GM12801 (cell line): Measurements from ENCODE around the gene MMADHC.

Source experiments
- TF ChIP-seq, protein P1 (sequence below): IDR thresholded peaks from one replicate; pipeline ENCODE4 v1.5.1; 2011; ENCODE audit warnings: control low read depth; ENCODE audit not compliant: insufficient read length; ENCODE audit errors: extremely low read depth

The MMADHC gene

DNA sequence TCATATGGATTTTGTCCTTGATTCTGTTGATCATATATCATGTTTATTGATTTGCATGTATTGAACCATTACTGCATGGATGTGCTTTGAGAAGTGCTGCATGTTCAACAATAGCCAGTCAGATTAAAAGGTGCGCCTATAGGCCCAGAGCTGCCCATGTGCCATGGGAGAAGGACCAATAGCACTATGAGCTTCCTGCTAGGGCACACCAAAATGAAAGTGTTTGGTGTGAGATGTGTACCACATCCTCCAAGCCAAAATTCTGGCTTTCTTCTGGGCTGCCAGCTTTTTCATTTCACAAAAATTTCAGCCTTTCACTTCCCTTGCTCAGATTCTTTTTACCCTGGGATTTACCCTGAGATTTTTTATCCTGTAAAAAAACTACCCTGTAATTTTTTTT is 34.8 kb upstream of the MMADHC start:
- TF ChIP-seq, protein P1, sequence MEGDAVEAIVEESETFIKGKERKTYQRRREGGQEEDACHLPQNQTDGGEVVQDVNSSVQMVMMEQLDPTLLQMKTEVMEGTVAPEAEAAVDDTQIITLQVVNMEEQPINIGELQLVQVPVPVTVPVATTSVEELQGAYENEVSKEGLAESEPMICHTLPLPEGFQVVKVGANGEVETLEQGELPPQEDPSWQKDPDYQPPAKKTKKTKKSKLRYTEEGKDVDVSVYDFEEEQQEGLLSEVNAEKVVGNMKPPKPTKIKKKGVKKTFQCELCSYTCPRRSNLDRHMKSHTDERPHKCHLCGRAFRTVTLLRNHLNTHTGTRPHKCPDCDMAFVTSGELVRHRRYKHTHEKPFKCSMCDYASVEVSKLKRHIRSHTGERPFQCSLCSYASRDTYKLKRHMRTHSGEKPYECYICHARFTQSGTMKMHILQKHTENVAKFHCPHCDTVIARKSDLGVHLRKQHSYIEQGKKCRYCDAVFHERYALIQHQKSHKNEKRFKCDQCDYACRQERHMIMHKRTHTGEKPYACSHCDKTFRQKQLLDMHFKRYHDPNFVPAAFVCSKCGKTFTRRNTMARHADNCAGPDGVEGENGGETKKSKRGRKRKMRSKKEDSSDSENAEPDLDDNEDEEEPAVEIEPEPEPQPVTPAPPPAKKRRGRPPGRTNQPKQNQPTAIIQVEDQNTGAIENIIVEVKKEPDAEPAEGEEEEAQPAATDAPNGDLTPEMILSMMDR, result no peak

- TF ChIP-seq, protein P1, result no peak
These were observed 29.9 kb upstream of the MMADHC start for GRCh38 chr2:149617476-149617875.

DNA sequence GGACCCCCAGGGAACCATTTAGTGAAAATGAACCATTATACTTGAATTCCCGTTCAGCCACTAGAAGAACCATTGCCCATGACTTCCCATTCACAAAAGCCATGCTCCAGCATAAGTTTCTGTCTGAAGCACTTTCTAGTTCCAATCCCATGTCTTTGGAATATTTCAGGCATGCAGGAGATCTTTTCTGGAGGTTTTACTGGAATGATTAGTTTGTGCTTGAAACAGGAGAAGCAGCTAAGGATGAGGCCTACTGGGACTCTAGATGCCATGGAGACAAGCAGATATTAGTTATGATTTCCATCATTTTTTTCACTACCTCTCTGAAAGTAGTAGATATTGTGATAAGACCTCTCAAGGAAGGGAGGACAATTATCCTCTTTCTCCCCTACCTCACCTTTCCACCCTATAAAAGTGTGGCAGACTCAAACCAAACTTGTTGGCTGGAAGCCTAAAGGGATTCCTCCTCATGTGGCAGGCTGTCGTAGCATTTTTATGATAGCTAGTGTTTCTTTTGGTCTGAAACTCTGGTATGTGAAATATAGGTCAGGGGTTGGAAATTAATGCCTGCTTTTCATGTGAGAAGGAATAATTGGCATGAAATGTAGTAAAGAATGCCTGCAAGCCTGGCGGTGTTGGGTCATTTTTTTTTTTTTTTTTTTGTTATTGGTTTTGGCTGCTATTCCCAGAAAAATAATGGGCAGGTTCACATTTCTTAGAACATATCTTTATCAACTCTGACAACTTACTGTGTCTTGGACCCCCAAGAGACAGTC is 29.3 kb upstream of the MMADHC start:
- TF ChIP-seq, protein P1, result no peak

GRCh38 chr2:149613704-149614103 is 26.1 kb upstream of the MMADHC start:
- TF ChIP-seq, protein P1, result no peak

DNA sequence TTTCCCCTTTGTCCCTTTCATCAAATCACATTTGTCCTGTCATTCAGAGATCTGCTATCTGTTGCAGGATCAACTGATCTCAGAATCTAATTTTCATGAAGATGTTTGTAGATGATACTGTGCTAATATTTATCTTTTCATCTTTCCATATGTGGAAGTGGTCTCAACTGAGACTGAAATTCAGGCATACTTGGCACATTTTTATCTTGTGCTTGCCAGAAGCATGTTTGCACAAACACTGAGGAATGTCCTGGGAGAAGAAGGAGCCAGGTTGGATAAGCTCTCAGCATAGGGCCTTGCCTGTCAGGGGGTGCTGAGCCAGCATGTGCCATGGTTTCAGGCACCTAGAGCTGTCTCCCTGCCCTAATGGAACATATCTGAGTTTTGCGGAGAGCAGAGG is 24.5 kb upstream of the MMADHC start:
- TF ChIP-seq, protein P1, result no peak

GRCh38 chr2:149611100-149611820 is 23.7 kb upstream of the MMADHC start:
- TF ChIP-seq, protein P1, result no peak

- TF ChIP-seq, protein P1, result no peak
These were observed 18.8 kb upstream of the MMADHC start for GRCh38 chr2:149606251-149606811.
